KMS-11 (cell line): ENCODE data around the gene HS6ST2.

Experiments used
- H2AFZ ChIP-seq: fragments of 200-600 bp; sonication (generic); 2 replicates; pipeline ENCODE4 v1.6.1; 2016; ENCODE audit warnings: antibody characterized with exemption, mixed run types, low read depth
- H3K27ac ChIP-seq: fragments of 200-600 bp; sonication (generic); 2 replicates; pipeline ENCODE4 v1.6.1; 2016; ENCODE audit warnings: mild to moderate bottlenecking, mixed run types
- H3K27me3 ChIP-seq: fragments of 200-600 bp; sonication (generic); 2 replicates; pipeline ENCODE4 v1.6.1; 2017; ENCODE audit warnings: mild to moderate bottlenecking, low read depth, mixed run types, moderate library complexity; ENCODE audit not compliant: insufficient read depth
- H3K36me3 ChIP-seq: fragments of 200-600 bp; sonication (generic); 2 replicates; pipeline ENCODE4 v1.6.1; 2017; ENCODE audit warnings: mild to moderate bottlenecking, mixed run types; ENCODE audit not compliant: insufficient read depth
- H3K4me1 ChIP-seq: fragments of 200-600 bp; sonication (generic); 2 replicates; pipeline ENCODE4 v1.6.1; 2016; ENCODE audit warnings: mild to moderate bottlenecking, low read depth, mixed run types; ENCODE audit not compliant: poor library complexity, severe bottlenecking
- H3K4me2 ChIP-seq: fragments of 200-600 bp; sonication (generic); 2 replicates; pipeline ENCODE4 v1.7.0; 2016; ENCODE audit warnings: mild to moderate bottlenecking, mixed run types
- H3K4me3 ChIP-seq: fragments of 200-600 bp; sonication (generic); IDR thresholded peaks from 2 replicates; pipeline ENCODE4 v1.6.1; 2017; ENCODE audit warnings: low read depth, low read length, mixed read lengths; ENCODE audit not compliant: insufficient read depth
- H3K79me2 ChIP-seq: fragments of 200-600 bp; sonication (generic); 2 replicates; pipeline ENCODE4 v1.6.1; 2016; ENCODE audit warnings: low read depth, mixed run types; ENCODE audit not compliant: insufficient read depth
- H3K9ac ChIP-seq: fragments of 200-600 bp; sonication (generic); 2 replicates; pipeline ENCODE4 v1.6.1; 2016; ENCODE audit warnings: mild to moderate bottlenecking, mixed run types
- H4K20me1 ChIP-seq: fragments of 200-600 bp; sonication (generic); 2 replicates; pipeline ENCODE4 v1.6.1; 2016; ENCODE audit warnings: mild to moderate bottlenecking, mixed run types; ENCODE audit not compliant: insufficient read depth
- TF ChIP-seq, protein P1 (sequence below): fragments of 200-600 bp; sonication (generic); conservative IDR thresholded peaks from 2 replicates; pipeline ENCODE4 v1.6.1; 2017; ENCODE audit warnings: low read depth, mild to moderate bottlenecking, antibody characterized with exemption, low read length, moderate library complexity, mixed read lengths

HS6ST2 gene

DNA sequence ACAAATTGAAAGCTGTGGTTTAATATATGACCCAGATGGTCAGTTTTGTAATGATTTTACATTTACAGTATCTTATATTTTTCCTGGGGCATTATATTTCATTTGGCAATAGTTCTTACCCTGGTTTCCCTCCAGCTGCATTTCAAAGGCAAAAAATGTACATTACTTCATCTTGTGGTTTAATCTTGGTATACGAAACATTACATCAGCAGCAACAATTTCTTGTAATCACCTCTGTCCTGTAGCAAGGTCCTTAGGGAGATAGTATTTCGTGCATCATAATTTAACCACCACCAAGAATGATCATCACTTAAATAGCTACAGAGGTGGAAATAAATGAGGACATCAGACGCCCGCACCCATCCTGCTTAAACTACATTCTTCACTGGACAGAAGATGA, 48.8 kb downstream of the HS6ST2 start:
- no peak overlapping the region for H3K27ac ChIP-seq
- H3K4me3 ChIP-seq: no peak overlapping the region
- H3K79me2 ChIP-seq: no peaks in the 10 kb centered on the region
- H4K20me1 ChIP-seq: no peaks in the 10 kb centered on the region
- H3K36me3 ChIP-seq: no peaks in the 10 kb centered on the region
- H3K4me1 ChIP-seq: peaks cover 12% of the 10 kb centered on the region
- TF ChIP-seq, protein P1, sequence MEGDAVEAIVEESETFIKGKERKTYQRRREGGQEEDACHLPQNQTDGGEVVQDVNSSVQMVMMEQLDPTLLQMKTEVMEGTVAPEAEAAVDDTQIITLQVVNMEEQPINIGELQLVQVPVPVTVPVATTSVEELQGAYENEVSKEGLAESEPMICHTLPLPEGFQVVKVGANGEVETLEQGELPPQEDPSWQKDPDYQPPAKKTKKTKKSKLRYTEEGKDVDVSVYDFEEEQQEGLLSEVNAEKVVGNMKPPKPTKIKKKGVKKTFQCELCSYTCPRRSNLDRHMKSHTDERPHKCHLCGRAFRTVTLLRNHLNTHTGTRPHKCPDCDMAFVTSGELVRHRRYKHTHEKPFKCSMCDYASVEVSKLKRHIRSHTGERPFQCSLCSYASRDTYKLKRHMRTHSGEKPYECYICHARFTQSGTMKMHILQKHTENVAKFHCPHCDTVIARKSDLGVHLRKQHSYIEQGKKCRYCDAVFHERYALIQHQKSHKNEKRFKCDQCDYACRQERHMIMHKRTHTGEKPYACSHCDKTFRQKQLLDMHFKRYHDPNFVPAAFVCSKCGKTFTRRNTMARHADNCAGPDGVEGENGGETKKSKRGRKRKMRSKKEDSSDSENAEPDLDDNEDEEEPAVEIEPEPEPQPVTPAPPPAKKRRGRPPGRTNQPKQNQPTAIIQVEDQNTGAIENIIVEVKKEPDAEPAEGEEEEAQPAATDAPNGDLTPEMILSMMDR: no peak
- no peak overlapping the region for H2AFZ ChIP-seq
- peak overlapping the region; percentile 13; the same call in 1 of the 2 replicates for H3K4me2 ChIP-seq
- H3K9ac ChIP-seq: no peak overlapping the region
- no peaks in the 10 kb centered on the region for H3K27me3 ChIP-seq

DNA sequence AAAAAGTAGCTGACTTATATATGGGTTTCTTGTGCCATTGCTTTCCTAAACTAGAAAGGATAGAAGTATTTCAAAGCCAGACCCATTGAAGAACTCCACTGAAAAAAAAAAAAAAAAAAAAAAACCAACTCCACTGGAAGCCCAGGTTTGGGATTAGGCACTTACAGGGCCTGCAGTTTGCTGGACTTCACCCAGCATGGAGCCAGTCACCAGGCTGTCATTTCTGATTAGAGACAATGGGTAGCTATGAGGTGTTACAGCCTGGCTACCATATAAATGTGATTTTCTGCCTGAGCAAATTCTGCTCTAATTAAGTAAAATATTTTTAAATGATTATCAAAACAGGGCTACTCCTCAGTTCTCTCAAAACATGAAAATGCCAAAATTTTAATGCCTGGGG, 49.5 kb downstream of the HS6ST2 start:
- no peaks in the 10 kb centered on the region for H4K20me1 ChIP-seq
- no peak overlapping the region for H3K4me3 ChIP-seq
- H3K9ac ChIP-seq: no peak overlapping the region
- H2AFZ ChIP-seq: no peak overlapping the region; the same call in 1 of the 2 replicates
- TF ChIP-seq, protein P1: no peak
- H3K4me2 ChIP-seq: no peak overlapping the region; the same call in 1 of the 2 replicates
- no peak overlapping the region for H3K27ac ChIP-seq
- H3K4me1 ChIP-seq: peaks cover 12% of the 10 kb centered on the region
- no peaks in the 10 kb centered on the region for H3K79me2 ChIP-seq
- H3K27me3 ChIP-seq: no peaks in the 10 kb centered on the region
- H3K36me3 ChIP-seq: no peaks in the 10 kb centered on the region

DNA sequence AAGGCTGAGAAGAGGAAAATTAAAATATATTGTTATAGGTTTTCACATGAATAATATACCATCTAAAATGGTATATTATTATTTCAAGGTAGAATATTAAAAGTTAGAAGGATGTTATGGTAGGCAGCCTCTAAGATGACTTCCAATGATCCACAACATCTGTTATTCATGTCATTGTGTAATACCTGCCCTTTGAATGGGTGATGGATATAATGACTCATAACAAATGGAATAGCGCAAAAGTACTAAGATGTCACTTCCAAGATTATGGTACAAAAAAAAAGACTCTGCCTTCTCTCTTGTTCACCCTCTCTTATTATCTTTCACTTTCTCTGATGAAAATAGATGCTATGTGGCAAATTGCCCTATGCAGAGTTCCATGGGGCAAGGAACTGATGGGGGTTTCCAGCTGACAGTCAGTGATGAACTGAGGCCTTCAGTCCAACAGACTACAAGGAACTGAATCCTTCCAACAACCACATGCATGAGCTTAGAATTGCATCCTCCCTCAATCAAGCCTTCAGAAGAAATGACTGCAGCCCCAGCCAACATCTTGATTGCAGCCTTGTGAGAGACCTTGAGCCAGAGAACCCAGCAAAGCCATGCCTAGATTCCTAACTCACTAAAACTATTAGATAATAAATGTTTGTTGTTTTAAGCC, 57.7 kb downstream of the HS6ST2 start:
- Histone ChIP-seq H4K20me1 (no peaks in the 10 kb centered on the region), H2AFZ (no peak overlapping the region), H3K27ac (no peak overlapping the region), H3K4me3 (no peak overlapping the region), H3K4me1 (no peaks in the 10 kb centered on the region), H3K79me2 (no peaks in the 10 kb centered on the region), H3K4me2 (no peak overlapping the region), H3K9ac (no peak overlapping the region), H3K36me3 (no peaks in the 10 kb centered on the region), H3K27me3 (no peaks in the 10 kb centered on the region)
- TF ChIP-seq, protein P1: no peak

DNA sequence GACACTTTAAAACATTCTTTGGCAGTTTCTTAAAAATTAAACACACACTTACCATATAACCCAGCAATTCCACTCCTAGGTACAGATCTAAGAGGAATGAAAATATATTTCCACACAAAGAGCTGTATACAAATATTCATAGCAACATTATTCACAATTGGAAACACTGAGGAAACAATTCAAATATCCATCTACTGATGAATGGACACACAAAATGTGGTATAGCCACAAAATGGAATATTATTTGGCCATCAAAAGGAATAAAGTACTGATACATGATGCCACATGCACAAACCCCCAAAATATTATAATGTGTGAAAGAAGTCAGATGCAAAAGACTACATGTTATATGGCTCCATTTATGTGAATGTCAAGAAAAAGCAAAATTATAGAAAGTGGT, 70.9 kb downstream of the HS6ST2 start:
- no peaks in the 10 kb centered on the region for H3K79me2 ChIP-seq
- TF ChIP-seq, protein P1: no peak
- H4K20me1 ChIP-seq: no peaks in the 10 kb centered on the region
- H2AFZ ChIP-seq: no peak overlapping the region
- no peak overlapping the region for H3K4me3 ChIP-seq
- H3K4me1 ChIP-seq: no peaks in the 10 kb centered on the region
- no peaks in the 10 kb centered on the region for H3K27me3 ChIP-seq
- no peaks in the 10 kb centered on the region for H3K36me3 ChIP-seq
- no peak overlapping the region for H3K9ac ChIP-seq
- no peak overlapping the region for H3K27ac ChIP-seq
- H3K4me2 ChIP-seq: no peak overlapping the region
